GM19452 (cell line): ENCODE data around the gene CENPT.
A peak's percentile ranks its signal among the peaks of the same experiment; 100 is the strongest.

ENCODE experiments used
- ATAC-seq: cut with Tn5 transposase; IDR thresholded peaks from one replicate; pipeline ENCODE4 v1.9.1; 2021; ENCODE audit not compliant: unreplicated experiment

CENPT gene, protein sequence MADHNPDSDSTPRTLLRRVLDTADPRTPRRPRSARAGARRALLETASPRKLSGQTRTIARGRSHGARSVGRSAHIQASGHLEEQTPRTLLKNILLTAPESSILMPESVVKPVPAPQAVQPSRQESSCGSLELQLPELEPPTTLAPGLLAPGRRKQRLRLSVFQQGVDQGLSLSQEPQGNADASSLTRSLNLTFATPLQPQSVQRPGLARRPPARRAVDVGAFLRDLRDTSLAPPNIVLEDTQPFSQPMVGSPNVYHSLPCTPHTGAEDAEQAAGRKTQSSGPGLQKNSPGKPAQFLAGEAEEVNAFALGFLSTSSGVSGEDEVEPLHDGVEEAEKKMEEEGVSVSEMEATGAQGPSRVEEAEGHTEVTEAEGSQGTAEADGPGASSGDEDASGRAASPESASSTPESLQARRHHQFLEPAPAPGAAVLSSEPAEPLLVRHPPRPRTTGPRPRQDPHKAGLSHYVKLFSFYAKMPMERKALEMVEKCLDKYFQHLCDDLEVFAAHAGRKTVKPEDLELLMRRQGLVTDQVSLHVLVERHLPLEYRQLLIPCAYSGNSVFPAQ

GRCh38 chr16:67847064-67847861, at the start of gene CENPT:
CENPT (minus strand) TSS chr16:67847693; CDS start chr16:67833859, 13,834 bp downstream.
- peak; percentile 43 for ATAC-seq

DNA sequence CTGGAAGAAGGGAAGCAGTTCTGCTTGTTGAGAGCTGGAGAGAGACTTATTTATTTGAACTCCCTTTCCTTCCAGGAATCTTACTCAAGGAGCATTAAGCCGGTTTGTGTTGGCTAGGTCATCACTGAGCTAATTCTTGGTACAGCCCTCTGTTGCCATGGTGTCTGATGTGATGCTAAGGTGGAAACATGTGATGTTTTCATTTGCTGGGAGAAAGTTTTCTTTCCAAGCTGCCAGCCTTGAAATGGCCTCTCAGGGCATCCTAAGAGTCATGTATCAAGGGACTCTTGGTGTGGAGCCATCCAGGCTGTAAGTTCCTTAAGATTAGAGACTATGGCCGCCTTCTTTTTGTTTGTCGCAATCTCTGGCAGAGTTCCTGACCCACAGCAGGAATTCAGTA, 49.7 kb upstream of the CENPT start:
- ATAC-seq: no peak

GRCh38 chr16:67893743-67894399, 46.4 kb upstream of the CENPT start:
- ATAC-seq: no peak

GRCh38 chr16:67892899-67893742, 45.6 kb upstream of the CENPT start, which contains the start of gene PSKH1:
PSKH1 (plus strand) TSS chr16:67893254; CDS start chr16:67908750, 15,496 bp downstream.
- ATAC-seq: peak; percentile 84

GRCh38 chr16:67892375-67892774, 44.9 kb upstream of the CENPT start:
- ATAC-seq: no peak

DNA sequence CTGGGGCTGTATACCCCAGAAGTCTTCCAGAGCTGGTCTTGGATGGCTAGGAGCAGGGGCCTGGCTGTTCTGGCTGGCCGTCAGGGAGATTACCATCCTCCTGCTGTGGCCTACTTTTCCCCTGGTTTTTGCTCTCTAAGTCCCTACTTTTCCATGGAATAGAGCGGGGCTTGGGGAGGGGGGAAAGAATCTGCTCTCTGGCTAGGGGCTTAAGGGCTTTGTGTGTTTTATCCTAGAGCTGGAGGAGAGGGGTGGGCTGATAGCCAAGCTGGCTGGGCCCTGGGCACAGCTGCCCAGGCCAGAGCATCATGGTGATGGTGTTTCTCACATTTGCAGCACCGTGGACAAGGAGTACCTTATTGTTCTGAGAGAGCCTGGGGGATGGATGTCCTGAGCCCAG, 40.8 kb upstream of the CENPT start:
- no peak for ATAC-seq

DNA sequence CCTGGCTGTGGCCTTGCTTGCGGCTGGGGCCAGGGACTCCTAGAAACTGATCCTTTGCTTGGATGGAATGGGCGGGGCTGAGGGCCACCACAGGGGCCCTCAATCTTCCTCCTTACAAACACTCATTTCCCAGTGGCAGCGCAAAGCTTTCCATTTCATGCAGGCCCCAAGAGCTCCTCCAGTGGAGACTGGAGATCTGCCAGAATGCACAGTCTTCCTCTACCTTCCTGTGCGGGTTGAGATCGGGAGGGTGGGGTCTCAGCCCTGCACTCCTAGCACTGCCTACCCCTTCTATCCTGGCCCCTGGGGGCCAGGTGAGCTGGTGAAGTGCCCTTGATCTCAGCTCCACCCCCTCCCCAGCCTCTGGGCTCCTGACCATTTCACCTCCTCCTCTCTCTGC, 38.9 kb upstream of the CENPT start:
- no peak for ATAC-seq

- no peak for ATAC-seq
These were observed 38.5 kb upstream of the CENPT start for GRCh38 chr16:67885976-67886375.

GRCh38 chr16:67885545-67885944, 38.1 kb upstream of the CENPT start:
- ATAC-seq: no peak

GRCh38 chr16:67884684-67885083, 37.2 kb upstream of the CENPT start, which contains the start of gene NRN1L:
NRN1L (plus strand) TSS chr16:67884885; CDS start chr16:67884904, 19 bp downstream.
- ATAC-seq: no peak

DNA sequence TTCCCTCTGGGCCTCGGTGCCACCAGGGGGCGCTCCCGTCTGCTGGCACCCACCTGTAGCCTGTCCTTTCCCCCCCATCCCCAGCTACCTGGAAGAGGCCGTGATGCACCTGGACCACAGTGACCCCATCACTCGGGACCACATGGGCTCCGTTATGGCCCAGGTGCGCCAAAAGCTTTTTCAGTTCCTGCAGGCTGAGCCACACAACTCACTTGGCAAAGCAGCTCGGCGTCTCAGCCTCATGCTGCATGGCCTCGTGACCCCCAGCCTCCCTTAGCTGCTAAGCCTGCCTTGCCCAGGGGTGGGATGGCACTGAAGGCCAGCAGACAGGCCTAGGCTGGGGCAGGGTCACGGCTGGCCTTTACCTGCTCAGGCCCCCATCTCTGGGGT, 36.4 kb upstream of the CENPT start:
- ATAC-seq: no peak

DNA sequence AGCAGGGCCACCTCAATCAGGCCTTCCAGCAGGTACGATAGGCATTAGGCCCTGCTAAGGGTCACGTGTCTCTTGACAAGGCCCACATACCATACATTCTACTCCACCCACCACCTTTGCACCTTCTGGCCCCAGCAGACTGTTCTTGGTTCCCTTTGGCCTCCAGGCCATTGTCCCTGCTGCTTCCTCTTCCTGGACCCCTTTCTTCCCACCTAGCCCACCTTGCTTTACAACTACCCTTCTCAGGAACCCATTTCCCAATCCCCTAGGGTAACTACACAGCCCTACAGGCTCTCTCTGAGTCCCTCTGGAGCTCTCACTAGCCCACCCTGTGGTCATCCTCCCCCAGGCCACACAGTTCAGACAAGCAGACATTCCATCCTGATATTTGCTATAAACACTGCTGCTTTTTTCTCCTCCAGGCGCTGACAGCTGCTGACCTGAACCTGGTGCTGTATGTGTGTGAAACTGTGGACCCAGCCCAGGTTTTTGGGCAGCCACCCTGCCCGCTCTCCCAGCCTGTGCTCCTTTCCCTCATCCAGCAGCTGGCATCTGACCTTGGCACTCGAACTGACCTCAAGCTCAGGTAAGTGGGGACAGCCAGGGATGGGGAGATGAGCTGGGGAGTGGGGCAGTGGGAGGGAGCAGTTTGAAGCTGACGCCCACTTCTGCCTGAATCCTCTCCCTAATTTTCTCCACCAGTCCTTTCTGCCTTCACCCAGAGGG, 35.8 kb upstream of the CENPT start:
- no peak for ATAC-seq

DNA sequence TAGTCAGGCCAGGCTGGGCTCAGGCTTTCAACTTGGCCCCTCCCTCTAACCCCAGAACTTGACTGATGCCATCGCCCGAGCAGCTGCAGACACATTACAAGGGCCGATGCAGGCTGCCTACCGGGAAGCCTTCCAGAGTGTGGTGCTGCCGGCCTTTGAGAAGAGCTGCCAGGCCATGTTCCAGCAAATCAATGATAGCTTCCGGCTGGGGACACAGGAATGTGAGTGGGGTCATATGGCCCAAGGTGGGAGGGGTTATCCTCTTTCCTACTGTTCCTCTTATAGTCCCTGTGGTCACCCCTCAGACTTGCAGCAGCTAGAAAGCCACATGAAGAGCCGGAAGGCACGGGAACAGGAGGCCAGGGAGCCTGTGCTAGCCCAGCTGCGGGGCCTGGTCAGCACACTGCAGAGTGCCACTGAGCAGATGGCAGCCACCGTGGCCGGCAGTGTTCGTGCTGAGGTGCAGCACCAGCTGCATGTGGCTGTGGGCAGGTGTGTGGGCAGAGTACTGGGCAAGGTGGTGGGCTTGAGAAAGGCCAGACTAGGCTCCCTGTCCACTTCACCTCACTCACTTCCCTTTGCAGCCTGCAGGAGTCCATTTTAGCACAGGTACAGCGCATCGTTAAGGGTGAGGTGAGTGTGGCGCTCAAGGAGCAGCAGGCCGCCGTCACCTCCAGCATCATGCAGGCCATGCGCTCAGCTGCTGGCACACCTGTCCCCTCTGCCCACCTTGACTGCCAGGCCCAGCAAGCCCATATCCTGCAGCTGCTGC, 35.1 kb upstream of the CENPT start:
- no peak for ATAC-seq

DNA sequence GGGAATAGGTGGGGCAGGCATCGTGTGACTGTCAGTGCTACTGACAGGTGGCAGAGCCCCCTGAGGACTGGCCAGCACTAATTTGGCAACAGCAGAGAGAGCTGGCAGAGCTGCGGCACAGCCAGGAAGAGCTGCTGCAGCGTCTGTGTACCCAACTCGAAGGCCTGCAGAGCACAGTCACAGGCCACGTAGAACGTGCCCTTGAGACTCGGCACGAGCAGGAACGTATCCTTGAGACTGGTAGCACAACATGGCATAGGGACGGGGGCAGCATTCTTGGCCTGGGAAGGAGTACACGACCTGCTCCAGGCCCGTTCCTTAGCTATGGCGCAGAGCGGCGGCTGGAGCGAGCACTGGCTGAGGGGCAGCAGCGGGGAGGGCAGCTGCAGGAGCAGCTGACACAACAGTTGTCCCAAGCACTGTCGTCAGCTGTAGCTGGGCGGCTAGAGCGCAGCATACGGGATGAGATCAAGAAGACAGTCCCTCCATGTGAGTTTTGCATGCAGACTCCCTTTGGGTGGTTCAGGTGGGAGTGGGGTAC, 34.2 kb upstream of the CENPT start:
- no peak for ATAC-seq

DNA sequence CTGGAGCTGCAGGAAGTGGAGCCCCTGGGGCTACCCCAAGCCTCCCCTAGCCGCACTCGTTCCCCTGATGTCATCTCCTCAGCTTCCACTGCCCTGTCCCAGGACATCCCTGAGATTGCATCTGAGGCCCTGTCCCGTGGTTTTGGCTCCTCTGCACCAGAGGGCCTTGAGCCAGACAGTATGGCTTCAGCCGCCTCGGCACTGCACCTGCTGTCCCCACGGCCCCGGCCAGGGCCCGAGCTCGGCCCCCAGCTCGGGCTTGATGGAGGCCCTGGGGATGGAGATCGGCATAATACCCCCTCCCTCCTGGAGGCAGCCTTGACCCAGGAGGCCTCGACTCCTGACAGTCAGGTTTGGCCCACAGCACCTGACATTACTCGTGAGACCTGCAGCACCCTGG, 33.1 kb upstream of the CENPT start:
- ATAC-seq: no peak

DNA sequence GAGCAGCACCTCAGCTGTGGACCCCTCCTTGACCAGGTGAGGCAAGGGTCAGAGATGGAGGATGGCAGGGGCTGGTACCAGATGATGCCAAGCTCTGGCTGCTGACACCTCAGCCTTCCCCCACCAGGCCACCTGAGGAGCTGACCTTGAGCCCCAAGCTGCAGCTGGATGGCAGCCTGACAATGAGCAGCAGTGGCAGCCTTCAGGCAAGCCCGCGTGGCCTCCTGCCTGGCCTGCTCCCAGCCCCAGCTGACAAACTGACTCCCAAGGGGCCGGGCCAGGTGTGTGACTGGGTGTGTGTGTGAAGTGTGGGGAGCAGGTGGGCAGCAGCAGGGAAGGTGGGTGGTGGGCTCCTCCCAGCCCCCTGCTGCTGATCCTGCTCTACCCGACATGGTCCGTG, 32.4 kb upstream of the CENPT start:
- no peak for ATAC-seq

DNA sequence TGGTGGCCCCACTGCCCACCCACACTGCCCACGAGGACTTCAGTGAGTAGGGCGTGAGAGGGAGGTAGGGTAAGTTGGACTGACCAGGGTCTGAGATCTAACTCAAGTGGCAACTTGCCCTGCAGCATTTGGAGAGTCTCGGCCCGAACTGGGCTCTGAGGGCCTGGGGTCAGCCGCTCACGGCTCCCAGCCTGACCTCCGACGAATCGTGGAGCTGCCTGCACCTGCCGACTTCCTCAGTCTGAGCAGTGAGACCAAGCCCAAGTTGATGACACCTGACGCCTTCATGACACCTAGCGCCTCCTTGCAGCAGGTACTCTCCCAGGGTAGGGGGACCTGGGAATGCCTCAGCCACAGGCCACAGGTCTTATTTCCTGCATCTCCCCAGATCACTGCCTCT, 32.0 kb upstream of the CENPT start:
- no peak for ATAC-seq

DNA sequence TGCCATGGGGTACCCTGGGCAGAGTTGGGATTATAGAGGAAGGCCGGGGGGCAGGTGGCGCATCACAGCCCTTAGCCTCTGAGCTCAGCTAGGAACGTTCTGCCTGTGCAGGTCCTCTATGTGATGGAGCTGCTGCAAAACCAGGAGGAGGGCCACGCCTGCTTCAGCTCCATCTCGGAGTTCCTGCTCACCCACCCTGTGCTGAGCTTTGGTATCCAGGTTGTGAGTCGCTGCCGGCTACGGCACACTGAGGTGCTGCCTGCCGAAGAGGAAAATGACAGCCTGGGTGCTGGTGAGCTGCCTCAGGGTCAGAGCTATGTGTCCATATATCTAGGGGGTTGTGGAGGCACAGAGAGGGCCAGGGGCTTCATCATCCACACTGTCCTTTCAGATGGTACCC, 31.4 kb upstream of the CENPT start:
- ATAC-seq: no peak

- ATAC-seq: no peak
These were observed 30.7 kb upstream of the CENPT start for GRCh38 chr16:67878232-67878631.
